NCI-H187 treated with DMSO at 0.1 percent for 48 hours (cell line): ENCODE measurements around the gene SLIT1.

Source experiments
- DNase-seq: peaks from one replicate; lab custom pipeline; 2025; lab: John Stamatoyannopoulos, UW

The SLIT1 gene

DNA sequence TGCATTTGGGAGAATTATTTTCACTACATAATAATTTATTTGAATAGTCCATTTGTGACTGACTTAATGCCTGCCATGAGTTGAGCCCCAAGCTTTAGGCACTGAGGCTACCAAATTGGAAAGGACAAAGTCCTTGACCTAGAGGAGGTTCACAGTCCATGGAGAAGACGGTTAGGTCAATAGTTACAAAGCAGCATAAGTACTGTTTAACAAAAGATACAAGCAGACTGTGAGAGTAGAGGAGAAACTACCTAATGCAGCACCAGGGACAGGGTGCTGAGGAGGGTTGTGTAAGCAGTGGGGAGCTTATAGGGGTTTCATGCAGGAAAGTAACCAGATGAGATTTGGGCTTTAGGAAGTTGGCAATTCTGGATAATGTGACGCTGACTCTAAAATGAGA is 214.4 kb downstream of the SLIT1 start:
- no peak for DNase-seq

DNA sequence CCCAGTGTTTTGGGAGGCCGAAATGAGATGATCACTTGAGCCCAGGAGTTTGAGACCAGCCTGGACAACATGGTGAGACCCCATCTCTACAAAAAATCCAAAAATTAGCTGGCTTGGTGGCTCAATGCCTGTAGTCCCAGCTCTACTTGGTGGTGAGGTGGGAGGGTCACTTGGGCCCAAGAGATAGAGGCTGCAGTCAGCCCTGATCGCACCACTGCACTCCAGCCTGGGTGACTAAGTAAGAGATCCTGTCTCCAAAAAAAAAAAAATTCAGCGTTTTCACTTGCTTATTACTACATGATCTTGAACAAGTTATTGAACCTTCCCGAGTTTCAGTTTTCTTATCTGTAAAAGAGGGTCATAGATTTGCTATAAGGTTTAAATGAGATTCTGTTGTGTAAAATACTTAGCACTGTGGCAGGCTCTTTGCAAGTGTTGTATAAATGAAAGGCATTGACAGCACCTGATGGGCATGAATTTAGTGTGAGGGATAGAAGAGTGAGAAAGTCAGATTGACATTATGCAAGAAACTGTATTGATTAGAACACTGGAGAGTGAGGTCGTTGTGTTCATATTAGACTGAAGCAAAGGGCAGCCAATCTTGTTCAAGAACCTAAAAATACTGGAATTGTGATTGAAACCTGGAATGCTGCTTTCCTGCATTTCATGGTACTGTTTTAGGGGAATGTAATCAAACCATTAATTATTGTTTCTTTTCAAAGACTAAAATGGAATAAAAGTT is 216.9 kb downstream of the SLIT1 start:
- DNase-seq: no peak

- DNase-seq: no peak
Measured at GRCh38 chr10:96967847-96968246, 217.9 kb downstream of the SLIT1 start.

- DNase-seq: no peak
Measured at GRCh38 chr10:96964131-96964530, 221.6 kb downstream of the SLIT1 start.

DNA sequence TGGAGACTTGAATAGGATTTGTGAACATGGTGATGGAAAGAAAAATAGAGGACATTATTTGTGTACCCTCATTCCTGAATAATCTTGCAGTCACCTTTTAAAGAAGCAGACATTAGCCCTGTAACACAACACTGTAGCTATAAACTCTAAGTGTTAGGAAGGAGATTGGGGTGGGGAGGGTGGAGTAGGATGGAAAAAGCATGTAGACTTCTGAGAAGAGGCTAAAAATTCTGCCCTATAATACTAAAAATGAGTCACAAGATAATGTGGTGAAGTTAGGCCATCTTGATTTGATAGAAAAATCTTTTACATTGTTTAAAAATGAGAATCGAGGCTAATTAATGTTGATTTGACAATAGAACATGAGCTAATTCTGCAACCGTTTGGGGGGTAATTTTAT is 224.9 kb downstream of the SLIT1 start:
- DNase-seq: no peak

GRCh38 chr10:96959733-96960132 is 226.0 kb downstream of the SLIT1 start:
- no peak for DNase-seq

DNA sequence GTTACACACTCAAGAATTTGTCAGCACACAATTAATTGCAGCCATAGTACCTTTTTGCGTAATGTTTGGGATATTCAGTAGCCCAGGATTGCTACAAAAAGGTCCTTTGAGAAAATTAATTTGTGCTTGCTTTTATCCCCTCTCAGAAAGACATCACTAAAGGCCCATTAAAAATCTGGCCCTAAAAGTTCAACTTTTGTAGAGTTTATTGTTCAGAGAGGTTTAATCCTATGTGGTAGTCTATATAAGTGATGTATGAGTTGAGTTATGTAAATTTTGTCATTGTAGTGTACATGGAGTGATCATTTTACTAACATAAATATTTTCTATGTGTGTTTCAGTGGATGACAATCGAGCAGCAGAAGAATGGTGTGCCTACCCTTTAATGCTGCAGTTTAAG is 227.7 kb downstream of the SLIT1 start:
- DNase-seq: no peak

GRCh38 chr10:96955794-96956193 is 230.0 kb downstream of the SLIT1 start:
- DNase-seq: no peak

- no peak for DNase-seq
Measured at GRCh38 chr10:96951954-96952353, 233.8 kb downstream of the SLIT1 start.

DNA sequence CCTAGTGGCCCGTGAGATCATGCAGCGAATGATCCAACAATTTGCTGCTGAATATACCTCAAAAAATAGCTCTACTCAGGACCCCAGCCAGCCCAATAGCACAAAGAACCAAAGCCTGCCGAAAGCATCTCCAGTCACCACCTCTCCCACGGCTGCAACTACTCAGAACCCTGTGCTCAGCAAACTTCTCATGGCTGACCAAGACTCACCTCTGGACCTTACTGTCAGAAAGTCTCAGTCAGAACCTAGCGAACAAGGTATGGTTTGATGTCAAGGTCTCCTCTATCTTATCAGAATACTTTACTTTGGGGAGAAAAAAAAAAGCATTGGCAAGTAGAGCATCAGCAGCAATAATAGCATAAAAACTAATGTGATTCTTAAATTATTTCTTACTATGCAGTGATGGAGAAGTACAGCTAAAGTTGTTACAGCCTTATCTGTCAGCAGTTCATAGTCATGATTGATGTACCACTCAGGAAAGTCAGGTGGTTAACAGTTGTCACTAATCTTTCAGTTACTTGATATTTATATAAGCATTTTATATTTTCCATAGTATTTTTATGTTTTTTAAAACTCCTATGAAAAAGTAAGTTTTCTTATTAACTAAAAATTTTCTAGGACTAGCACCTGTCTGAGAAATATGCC is 236.6 kb downstream of the SLIT1 start:
- DNase-seq: no peak
